NCI-H510A treated with DMSO at 0.1 percent for 48 hours (cell line): Measurements from ENCODE around the gene MPC2.

Source experiments
- DNase-seq: peaks from one replicate; lab custom pipeline; 2025; lab: John Stamatoyannopoulos, UW

Gene MPC2

GRCh38 chr1:167936930-167937708 is at the start of gene MPC2:
Gene MPC2, minus strand, starts transcription at chr1:167937072. Its CDS starts 1,231 bp downstream, at chr1:167935841.
- peak; percentile 64 for DNase-seq

GRCh38 chr1:167984886-167985489 is 48.1 kb upstream of the MPC2 start:
- DNase-seq, result no peak

- DNase-seq, result no peak
Measured at GRCh38 chr1:167983797-167984420, 47.0 kb upstream of the MPC2 start.

- no peak for DNase-seq
Measured at GRCh38 chr1:167981933-167982332, 45.1 kb upstream of the MPC2 start.

- no peak for DNase-seq
Measured at GRCh38 chr1:167977245-167977644, 40.4 kb upstream of the MPC2 start.

GRCh38 chr1:167974698-167975097 is 37.8 kb upstream of the MPC2 start:
- no peak for DNase-seq

GRCh38 chr1:167973832-167974231 is 37.0 kb upstream of the MPC2 start:
- DNase-seq, result no peak

- no peak for DNase-seq
Measured at GRCh38 chr1:167968569-167968968, 31.7 kb upstream of the MPC2 start.

- no peak for DNase-seq
Measured at GRCh38 chr1:167966050-167966449, 29.2 kb upstream of the MPC2 start.

- DNase-seq, result no peak
Measured at GRCh38 chr1:167964646-167965045, 27.8 kb upstream of the MPC2 start.

GRCh38 chr1:167957710-167958109 is 20.8 kb upstream of the MPC2 start:
- DNase-seq, result no peak

- DNase-seq, result no peak
Measured at GRCh38 chr1:167955915-167956314, 19.0 kb upstream of the MPC2 start.

GRCh38 chr1:167950569-167950968 is 13.7 kb upstream of the MPC2 start:
- no peak for DNase-seq

GRCh38 chr1:167949785-167950184 is 12.9 kb upstream of the MPC2 start:
- DNase-seq, result no peak

- no peak for DNase-seq
Measured at GRCh38 chr1:167947733-167948132, 10.9 kb upstream of the MPC2 start.

- DNase-seq, result no peak
Measured at GRCh38 chr1:167943541-167943940, 6.7 kb upstream of the MPC2 start.

- no peak for DNase-seq
Measured at GRCh38 chr1:167940264-167940663, 3.4 kb upstream of the MPC2 start.

GRCh38 chr1:167938080-167938636 is 1.3 kb upstream of the MPC2 start:
- DNase-seq, result peak; percentile 26

- no peak for DNase-seq
Measured at GRCh38 chr1:167937709-167938010, 788 bp upstream of the MPC2 start.

- DNase-seq, result peak; percentile 97
Measured at GRCh38 chr1:167936068-167936929, 573 bp downstream of the MPC2 start, which contains the start of gene DCAF6. Gene DCAF6, plus strand, starts transcription at chr1:167936683. Its CDS starts 229 bp downstream, at chr1:167936912.

GRCh38 chr1:167935216-167936067 is 1.4 kb downstream of the MPC2 start:
- peak; percentile 74 for DNase-seq
